ENCODE results near the gene PIK3R4.

The PIK3R4 gene

GRCh38 chr3:130687327-130687726 is 59.3 kb downstream of the PIK3R4 start:
- DNase-seq: no peak

- DNase-seq: no peak
Measured at GRCh38 chr3:130686833-130687232, 59.8 kb downstream of the PIK3R4 start.

GRCh38 chr3:130682131-130682530 is 64.5 kb downstream of the PIK3R4 start:
- DNase-seq: no peak

- no peak for DNase-seq
Measured at GRCh38 chr3:130679218-130679617, 67.4 kb downstream of the PIK3R4 start.

GRCh38 chr3:130677343-130677742 is 69.3 kb downstream of the PIK3R4 start:
- DNase-seq: no peak

- no peak for DNase-seq
Measured at GRCh38 chr3:130671545-130672312, 74.9 kb downstream of the PIK3R4 start.

GRCh38 chr3:130669740-130670139 is 76.9 kb downstream of the PIK3R4 start:
- DNase-seq: no peak

GRCh38 chr3:130663092-130663491 is 83.5 kb downstream of the PIK3R4 start:
- no peak for DNase-seq

GRCh38 chr3:130662501-130662996 is 84.1 kb downstream of the PIK3R4 start:
- DNase-seq: no peak

- DNase-seq: no peak
Measured at GRCh38 chr3:130661140-130661891, 85.3 kb downstream of the PIK3R4 start.

GRCh38 chr3:130659911-130660310 is 86.7 kb downstream of the PIK3R4 start:
- DNase-seq: no peak

- DNase-seq: no peak
Measured at GRCh38 chr3:130658678-130659077, 88.0 kb downstream of the PIK3R4 start.

GRCh38 chr3:130656627-130657026 is 90.0 kb downstream of the PIK3R4 start:
- DNase-seq: no peak

GRCh38 chr3:130654921-130655320 is 91.7 kb downstream of the PIK3R4 start:
- no peak for DNase-seq

- DNase-seq: no peak
Measured at GRCh38 chr3:130654091-130654490, 92.5 kb downstream of the PIK3R4 start.

- DNase-seq: no peak
Measured at GRCh38 chr3:130649061-130649654, 97.5 kb downstream of the PIK3R4 start.

GRCh38 chr3:130648293-130648692 is 98.3 kb downstream of the PIK3R4 start:
- no peak for DNase-seq

- DNase-seq: no peak
Measured at GRCh38 chr3:130645261-130645660, 101.4 kb downstream of the PIK3R4 start.

GRCh38 chr3:130644628-130645253 is 101.9 kb downstream of the PIK3R4 start:
- DNase-seq: no peak

- no peak for DNase-seq
Measured at GRCh38 chr3:130640027-130640426, 106.6 kb downstream of the PIK3R4 start.

GRCh38 chr3:130636480-130637234 is 110.0 kb downstream of the PIK3R4 start:
- DNase-seq: no peak

GRCh38 chr3:130635978-130636377 is 110.7 kb downstream of the PIK3R4 start:
- no peak for DNase-seq

- no peak for DNase-seq
Measured at GRCh38 chr3:130635285-130635684, 111.3 kb downstream of the PIK3R4 start.
